ENCODE measurements around the gene ADARB1. TPM values are rescaled to one million over a fixed set of nuclear protein-coding genes. Genes with fewer than 3 reads are reported as not detected.

Gene ADARB1
- total and polyA plus RNA-seq, 9 donors = 17.3 to 32.1 (median 25.2) TPM

DNA sequence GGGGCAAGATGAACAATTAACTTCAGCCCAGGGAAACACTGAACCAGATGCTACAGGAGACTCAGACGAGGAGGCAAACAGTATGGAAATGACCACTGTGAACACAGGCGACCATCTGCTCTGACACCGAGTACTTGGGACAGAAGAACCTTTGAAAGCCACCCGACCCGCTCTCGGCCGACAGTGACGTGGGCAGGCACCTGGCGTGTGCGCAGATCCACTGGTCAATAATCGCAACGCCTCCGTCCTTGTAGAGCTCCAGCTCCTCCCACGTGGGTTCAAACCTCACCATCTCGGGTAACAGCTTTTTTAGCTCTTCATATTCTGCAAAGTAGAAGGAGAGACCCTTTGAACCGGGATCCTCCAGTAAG is 193.0 kb downstream of the ADARB1 start:
- WGBS (ENCODE audit: insufficient coverage) = 90% methylated on average over 16 of the region's 16 CpGs
- no peak for DNase-seq
- no peaks in the 10 kb centered on the region for H3K4me1 ChIP-seq (ENCODE audit: control insufficient read depth, insufficient read depth, low read length)
- no peak overlapping the region for H3K27ac ChIP-seq (ENCODE audit: low read length)
- H3K9me3 ChIP-seq (replicated peaks; ENCODE audit: control insufficient read depth, low read depth, low read length) = peaks cover 14% of the 10 kb centered on the region
- no peaks in the 10 kb centered on the region for H3K27me3 ChIP-seq (ENCODE audit: control insufficient read depth, insufficient read depth, low read length)
- peaks cover 74% of the 10 kb centered on the region for H3K36me3 ChIP-seq (ENCODE audit: control insufficient read depth, insufficient read depth, low read length)
- no peak overlapping the region for H3K4me3 ChIP-seq (ENCODE audit: low read length)

- Histone ChIP-seq H3K36me3 (ENCODE audit: control insufficient read depth, insufficient read depth, low read length) (peaks cover 67% of the 10 kb centered on the region), H3K4me1 (ENCODE audit: control insufficient read depth, insufficient read depth, low read length) (no peaks in the 10 kb centered on the region), H3K27ac (ENCODE audit: low read length) (no peak overlapping the region), H3K9me3 (replicated peaks; ENCODE audit: control insufficient read depth, low read depth, low read length) (peaks cover 19% of the 10 kb centered on the region), H3K4me3 (ENCODE audit: low read length) (no peak overlapping the region), H3K27me3 (ENCODE audit: control insufficient read depth, insufficient read depth, low read length) (no peaks in the 10 kb centered on the region)
- 83% methylated on average over 10 of the region's 13 CpGs for WGBS (ENCODE audit: insufficient coverage)
- DNase-seq = no peak
Observed at GRCh38 chr21:45269861-45270260, 195.5 kb downstream of the ADARB1 start.

GRCh38 chr21:45270306-45270821 is 196.0 kb downstream of the ADARB1 start:
- Histone ChIP-seq H3K4me1 (ENCODE audit: control insufficient read depth, insufficient read depth, low read length) (no peaks in the 10 kb centered on the region), H3K36me3 (ENCODE audit: control insufficient read depth, insufficient read depth, low read length) (peaks cover 66% of the 10 kb centered on the region), H3K27ac (ENCODE audit: low read length) (no peak overlapping the region), H3K4me3 (ENCODE audit: low read length) (no peak overlapping the region), H3K9me3 (replicated peaks; ENCODE audit: control insufficient read depth, low read depth, low read length) (peaks cover 19% of the 10 kb centered on the region), H3K27me3 (ENCODE audit: control insufficient read depth, insufficient read depth, low read length) (no peaks in the 10 kb centered on the region)
- WGBS (ENCODE audit: insufficient coverage) = 97% methylated on average over 13 of the region's 13 CpGs
- no peak for DNase-seq

Other genes with a start within 250 kb of the ADARB1 start
- 127 TPM for gene PTTG1IP, start 200.9 kb upstream of the ADARB1 start, total RNA-seq
- 100 to 1,000 TPM; 126 to 149 (median 138) TPM for gene PTTG1IP, start 200.9 kb upstream of the ADARB1 start, polyA plus RNA-seq (ENCODE audit: insufficient read depth in 1 of 8, insufficient read length in 8 of 8, low replicate concordance in 1 of 8)
- 8.0 TPM for gene ITGB2, start 153.7 kb upstream of the ADARB1 start, total RNA-seq
- gene ITGB2, start 153.7 kb upstream of the ADARB1 start, polyA plus RNA-seq (ENCODE audit: insufficient read depth in 1 of 8, insufficient read length in 8 of 8, low replicate concordance in 1 of 8) = 10 to 100 TPM; 10.9 to 18.0 (median 13.7) TPM
- 16.0 TPM for gene SLX9, start 134.6 kb upstream of the ADARB1 start, total RNA-seq
- gene SLX9, start 134.6 kb upstream of the ADARB1 start, polyA plus RNA-seq (ENCODE audit: insufficient read depth in 1 of 8, insufficient read length in 8 of 8, low replicate concordance in 1 of 8) = 10 to 100 TPM; 17.1 to 27.5 (median 21.3) TPM
- 32.7 TPM for gene POFUT2, start 213.3 kb downstream of the ADARB1 start, total RNA-seq
- 10 to 100 TPM; 30.8 to 47.3 (median 38.5) TPM for gene POFUT2, start 213.3 kb downstream of the ADARB1 start, polyA plus RNA-seq (ENCODE audit: insufficient read depth in 1 of 8, insufficient read length in 8 of 8, low replicate concordance in 1 of 8)

All from muscle of leg (tissue), 11 donors.